Stimulated activated CD8-positive, alpha-beta memory T cell treated with anti-CD3 and anti-CD28 coated beads, Interleukin-7, amount 100 ng/mL, for 48 hours (primary cell): Measurements from ENCODE around the gene CD6.
"Not testable (repeated sequence)": the region's sequence is repeated elsewhere in the genome, so short reads cannot be mapped to it uniquely, and the experiment has no call there.

Experiments
- DNase-seq, 2 donors: peaks; one replicate each; pipeline ENCODE4 v3.0.0-alpha.2; 2020; ENCODE audit warnings: low read depth in 1 of 2; ENCODE audit errors: extremely low read depth in 1 of 2

CD6 gene

GRCh38 chr11:60951904-60952741 is 19.4 kb upstream of the CD6 start, which contains the start of gene SLC15A3:
Gene SLC15A3 (minus strand): TSS chr11:60952176. CDS start chr11:60951551, 625 bp downstream.
- no peak for DNase-seq

- DNase-seq: no peak
Measured at GRCh38 chr11:60952742-60953170, 18.7 kb upstream of the CD6 start.

GRCh38 chr11:60953781-60954180 is 17.7 kb upstream of the CD6 start:
- no peak for DNase-seq

GRCh38 chr11:60954421-60954820 is 17.1 kb upstream of the CD6 start:
- DNase-seq: no peak

- DNase-seq: no peak
Measured at GRCh38 chr11:60955571-60955970, 15.9 kb upstream of the CD6 start.

GRCh38 chr11:60957188-60957587 is 14.3 kb upstream of the CD6 start:
- no peak for DNase-seq

GRCh38 chr11:60959431-60959830 is 12.0 kb upstream of the CD6 start:
- no peak for DNase-seq

GRCh38 chr11:60960405-60960804 is 11.1 kb upstream of the CD6 start:
- no peak for DNase-seq

- DNase-seq: no peak
Measured at GRCh38 chr11:60964801-60965200, 6.7 kb upstream of the CD6 start.

GRCh38 chr11:60966890-60967289 is 4.6 kb upstream of the CD6 start:
- no peak for DNase-seq

- no peak for DNase-seq
Measured at GRCh38 chr11:60968223-60968622, 3.3 kb upstream of the CD6 start.

- DNase-seq: peak in 1 of 2 donors; percentile 69
Measured at GRCh38 chr11:60970369-60970774, 1.1 kb upstream of the CD6 start.

GRCh38 chr11:60970890-60971289 is 590 bp upstream of the CD6 start:
- DNase-seq: no peak

- DNase-seq: no peak
Measured at GRCh38 chr11:60972182-60973030, 926 bp downstream of the CD6 start.

GRCh38 chr11:60973699-60974098 is 2.2 kb downstream of the CD6 start:
- no peak for DNase-seq

GRCh38 chr11:60974316-60974715 is 2.8 kb downstream of the CD6 start:
- DNase-seq: not testable (repeated sequence)

- DNase-seq: no peak
Measured at GRCh38 chr11:60974726-60975125, 3.2 kb downstream of the CD6 start.

- no peak for DNase-seq
Measured at GRCh38 chr11:60977224-60977623, 5.7 kb downstream of the CD6 start.

GRCh38 chr11:60977836-60978235 is 6.4 kb downstream of the CD6 start:
- DNase-seq: no peak

- peak; percentile 64 to 75 for DNase-seq
Measured at GRCh38 chr11:60978546-60979380, 7.3 kb downstream of the CD6 start.

GRCh38 chr11:60981515-60981914 is 10.0 kb downstream of the CD6 start:
- DNase-seq: no peak
